Fibroblast of pulmonary artery (primary cell): ENCODE data around the gene ANKS1B.

Experiments
- DNase-seq: peaks from one replicate; pipeline ENCODE4 v3.0.0-alpha.2; 2010; ENCODE audit warnings: low read depth
- H3K4me3 ChIP-seq: replicated peaks from 2 replicates; pipeline ENCODE4 v1.5.1; 2011; ENCODE audit warnings: low read depth, mild to moderate bottlenecking, control low read depth, low read length, moderate library complexity
- TF ChIP-seq, protein P1 (sequence below): IDR thresholded peaks from 2 replicates; pipeline ENCODE4 v1.5.1; 2011; ENCODE audit warnings: mild to moderate bottlenecking, control low read depth, low read length, inconsistent platforms; ENCODE audit errors: missing control alignments

Gene ANKS1B

DNA sequence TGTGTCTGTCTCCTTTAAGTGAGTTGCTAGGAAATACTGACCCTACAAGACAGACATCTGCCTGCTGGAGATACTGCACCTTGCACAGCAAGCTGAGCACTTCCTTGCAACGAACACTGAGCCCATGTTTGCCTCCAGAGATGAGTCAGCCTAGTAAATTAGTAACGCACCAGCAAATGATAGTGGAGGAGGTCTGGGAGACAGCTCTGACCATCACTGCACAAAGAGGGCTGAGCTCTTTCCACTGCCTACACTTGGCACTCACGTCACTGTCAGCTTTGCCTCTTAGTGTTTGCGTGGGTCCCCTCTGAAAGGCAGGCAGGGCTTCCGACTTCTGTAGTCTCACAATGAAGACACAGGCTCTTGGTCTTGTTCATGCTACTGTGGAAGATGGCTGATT lies 1230.6 kb downstream of the ANKS1B start:
- peak; percentile 7 for DNase-seq
- H3K4me3 ChIP-seq: no peak overlapping the region
- TF ChIP-seq, protein P1, sequence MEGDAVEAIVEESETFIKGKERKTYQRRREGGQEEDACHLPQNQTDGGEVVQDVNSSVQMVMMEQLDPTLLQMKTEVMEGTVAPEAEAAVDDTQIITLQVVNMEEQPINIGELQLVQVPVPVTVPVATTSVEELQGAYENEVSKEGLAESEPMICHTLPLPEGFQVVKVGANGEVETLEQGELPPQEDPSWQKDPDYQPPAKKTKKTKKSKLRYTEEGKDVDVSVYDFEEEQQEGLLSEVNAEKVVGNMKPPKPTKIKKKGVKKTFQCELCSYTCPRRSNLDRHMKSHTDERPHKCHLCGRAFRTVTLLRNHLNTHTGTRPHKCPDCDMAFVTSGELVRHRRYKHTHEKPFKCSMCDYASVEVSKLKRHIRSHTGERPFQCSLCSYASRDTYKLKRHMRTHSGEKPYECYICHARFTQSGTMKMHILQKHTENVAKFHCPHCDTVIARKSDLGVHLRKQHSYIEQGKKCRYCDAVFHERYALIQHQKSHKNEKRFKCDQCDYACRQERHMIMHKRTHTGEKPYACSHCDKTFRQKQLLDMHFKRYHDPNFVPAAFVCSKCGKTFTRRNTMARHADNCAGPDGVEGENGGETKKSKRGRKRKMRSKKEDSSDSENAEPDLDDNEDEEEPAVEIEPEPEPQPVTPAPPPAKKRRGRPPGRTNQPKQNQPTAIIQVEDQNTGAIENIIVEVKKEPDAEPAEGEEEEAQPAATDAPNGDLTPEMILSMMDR: no peak

DNA sequence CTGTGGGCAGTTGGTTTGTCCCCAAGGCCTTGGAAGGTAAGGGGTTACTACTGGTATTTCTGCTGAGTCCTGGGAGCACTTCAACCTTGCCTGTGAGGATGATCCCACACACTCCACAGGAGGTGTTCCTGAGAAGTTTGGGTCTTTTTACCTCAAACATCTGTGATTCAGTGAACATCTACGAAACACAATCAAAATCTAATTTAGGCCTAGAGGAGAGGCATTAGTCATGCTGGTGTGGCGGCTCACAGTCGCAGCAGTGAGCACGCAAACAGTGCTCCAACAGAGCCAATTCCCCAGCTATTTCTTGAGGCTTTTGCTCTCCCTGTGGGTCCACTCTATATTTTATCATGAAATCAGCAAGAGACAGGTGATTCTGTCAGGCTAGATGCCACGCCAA lies 1232.0 kb downstream of the ANKS1B start:
- H3K4me3 ChIP-seq: no peak overlapping the region
- no peak for DNase-seq
- TF ChIP-seq, protein P1: no peak

DNA sequence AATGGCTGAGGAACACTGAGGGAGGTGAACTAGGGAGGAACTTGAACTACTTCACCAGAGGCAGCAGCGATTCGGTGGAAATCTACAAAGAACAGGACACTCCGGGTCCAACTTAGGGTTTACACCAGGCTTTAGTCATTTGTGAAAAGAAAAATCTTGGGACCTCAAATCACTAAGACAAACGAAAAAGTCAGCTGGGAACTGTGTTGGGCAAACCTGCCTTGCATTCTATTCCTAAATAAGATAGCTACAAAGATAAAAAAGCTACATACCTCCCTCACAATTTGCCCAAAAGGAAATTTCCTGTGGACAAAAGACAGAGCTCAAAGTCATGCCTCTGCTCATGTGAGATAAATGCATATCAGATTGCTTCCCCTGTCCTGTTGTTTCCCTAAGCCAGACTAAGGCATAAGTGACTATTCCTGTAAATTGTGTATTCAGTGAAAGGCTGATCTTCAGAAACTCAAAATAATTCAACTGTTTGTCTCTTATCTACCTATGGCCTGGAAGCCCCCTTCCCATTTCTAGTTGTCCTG lies 1233.1 kb downstream of the ANKS1B start:
- no peak overlapping the region for H3K4me3 ChIP-seq
- DNase-seq: no peak
- TF ChIP-seq, protein P1: no peak

DNA sequence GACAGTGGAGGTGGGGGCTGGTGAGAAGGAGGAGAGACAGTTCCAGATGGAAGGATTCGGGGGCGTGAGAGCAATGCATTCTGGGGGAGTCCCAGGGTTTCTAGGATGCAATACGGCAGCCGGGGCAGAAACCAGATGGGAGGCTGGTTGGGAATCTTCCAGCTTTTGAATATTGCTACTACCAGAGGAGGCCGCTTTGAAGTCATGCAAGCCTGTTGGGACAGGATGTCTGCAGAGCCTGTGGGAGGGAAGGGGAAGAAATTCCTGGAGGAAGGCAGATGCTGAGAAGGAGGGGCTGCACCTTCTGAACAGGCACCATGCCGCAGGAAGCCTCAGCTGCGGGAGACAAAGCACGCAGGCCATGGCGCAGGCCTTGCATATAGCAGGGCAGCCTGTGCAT lies 1234.2 kb downstream of the ANKS1B start:
- TF ChIP-seq, protein P1: no peak
- H3K4me3 ChIP-seq: no peak overlapping the region
- DNase-seq: no peak

DNA sequence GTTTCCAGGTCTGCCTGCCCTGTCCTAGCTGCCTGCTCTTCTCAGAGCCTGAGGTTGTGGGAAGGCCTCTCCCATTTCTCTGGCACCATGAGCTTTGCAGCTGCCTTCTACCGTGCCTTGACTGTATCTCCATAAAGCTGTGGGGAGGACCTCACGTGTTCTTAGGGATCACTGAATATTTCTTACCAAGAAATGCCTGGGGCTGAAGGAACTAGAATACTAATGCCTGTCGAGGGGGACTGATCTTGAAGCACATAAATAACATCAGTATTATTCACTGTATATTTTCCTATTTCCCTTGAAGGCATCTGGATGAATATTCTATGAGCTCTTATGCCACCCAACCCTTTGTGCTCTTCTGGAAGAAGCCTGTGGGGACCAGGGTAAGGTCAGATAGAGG lies 1236.3 kb downstream of the ANKS1B start:
- TF ChIP-seq, protein P1: no peak
- H3K4me3 ChIP-seq: no peak overlapping the region
- no peak for DNase-seq

DNA sequence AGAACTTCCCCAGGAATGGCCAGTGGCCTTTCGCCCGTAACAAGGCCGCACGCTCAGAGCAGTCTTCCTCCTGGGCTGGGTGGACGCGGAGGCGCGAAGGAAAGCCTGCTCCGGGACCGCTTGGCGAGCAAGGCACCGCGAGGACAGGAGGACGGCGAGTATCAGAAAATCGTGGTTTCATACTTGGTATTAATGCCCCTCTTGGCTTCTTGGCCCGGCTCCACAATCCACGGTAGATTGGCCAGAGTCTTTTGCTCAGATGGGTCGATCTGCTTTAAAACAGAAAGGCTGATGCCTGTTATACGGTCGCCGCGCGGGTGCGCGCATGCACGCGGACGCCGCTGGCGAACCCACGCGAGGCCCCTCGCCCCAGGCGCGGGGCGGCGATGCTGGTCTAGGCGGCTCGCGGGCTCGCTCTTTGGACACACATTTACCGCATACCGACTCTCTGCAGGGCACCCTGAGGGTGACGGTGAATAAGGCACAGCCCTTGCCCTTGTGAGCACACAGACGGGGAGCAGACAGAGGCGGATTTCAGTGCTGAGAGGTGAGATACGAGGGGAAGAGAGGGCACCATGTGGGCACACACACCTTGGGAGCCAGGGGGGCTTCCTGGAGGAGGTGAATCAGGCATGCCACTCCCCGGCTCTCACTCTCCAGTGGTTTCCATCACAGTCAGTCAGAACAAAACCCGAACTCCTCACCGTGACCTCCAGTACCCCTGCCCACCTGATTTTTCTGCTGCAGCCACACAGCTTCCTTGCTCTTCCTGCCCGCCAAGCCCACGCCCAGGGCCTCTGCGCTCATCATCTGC lies 1239.0 kb downstream of the ANKS1B start:
- DNase-seq: peak; percentile 28
- peak overlapping the region; percentile 53 for H3K4me3 ChIP-seq
- TF ChIP-seq, protein P1: no peak
